HG03354 (cell line): ENCODE data around the gene CLEC20A.

Source experiments
- ATAC-seq: cut with Tn5 transposase; IDR thresholded peaks from one replicate; pipeline ENCODE4 v1.9.1; 2021; ENCODE audit warnings: mild to moderate bottlenecking; ENCODE audit not compliant: unreplicated experiment, poor library complexity, severe bottlenecking

The CLEC20A gene

GRCh38 chr1:178501705-178502329 is 5.1 kb upstream of the CLEC20A start:
- peak; percentile 91 for ATAC-seq

DNA sequence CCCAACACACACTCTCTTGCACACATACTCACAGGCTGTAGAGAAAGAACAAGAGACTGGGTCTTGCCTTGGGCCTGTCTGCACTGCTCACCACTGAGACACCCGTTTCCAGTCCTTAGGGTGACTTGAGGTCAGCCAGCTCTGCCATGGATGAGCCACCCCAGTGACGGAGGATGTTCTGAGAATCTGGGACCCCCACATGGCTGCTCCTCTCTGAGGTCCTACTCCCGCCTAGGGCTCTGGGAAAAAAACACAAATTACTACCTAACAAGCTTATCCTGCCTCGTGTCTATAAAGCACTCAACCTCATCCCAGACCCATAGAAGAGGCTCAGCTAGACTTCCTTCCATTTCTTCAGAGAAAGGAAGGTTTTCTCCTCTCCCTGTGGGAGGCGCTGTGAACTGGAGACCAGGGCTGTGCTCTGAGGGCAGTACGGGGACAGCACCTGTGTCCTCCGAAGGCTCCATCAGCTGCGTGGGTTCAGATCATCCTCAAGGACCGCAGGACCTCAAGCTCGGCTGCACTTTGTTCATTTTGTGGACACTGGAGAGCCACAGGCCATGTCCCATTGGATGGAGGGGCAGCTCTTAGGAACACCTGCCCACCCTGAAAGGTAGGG is 4.3 kb upstream of the CLEC20A start:
- peak; percentile 24 for ATAC-seq

- ATAC-seq, result no peak
Observed at GRCh38 chr1:178500091-178500770, 3.5 kb upstream of the CLEC20A start.

GRCh38 chr1:178498896-178499675 is 2.3 kb upstream of the CLEC20A start:
- ATAC-seq, result no peak

GRCh38 chr1:178497903-178498478 is 1.2 kb upstream of the CLEC20A start:
- ATAC-seq, result no peak

- ATAC-seq, result no peak
Observed at GRCh38 chr1:178495741-178496409, 889 bp downstream of the CLEC20A start.

GRCh38 chr1:178495158-178495557 is 1.6 kb downstream of the CLEC20A start:
- no peak for ATAC-seq

DNA sequence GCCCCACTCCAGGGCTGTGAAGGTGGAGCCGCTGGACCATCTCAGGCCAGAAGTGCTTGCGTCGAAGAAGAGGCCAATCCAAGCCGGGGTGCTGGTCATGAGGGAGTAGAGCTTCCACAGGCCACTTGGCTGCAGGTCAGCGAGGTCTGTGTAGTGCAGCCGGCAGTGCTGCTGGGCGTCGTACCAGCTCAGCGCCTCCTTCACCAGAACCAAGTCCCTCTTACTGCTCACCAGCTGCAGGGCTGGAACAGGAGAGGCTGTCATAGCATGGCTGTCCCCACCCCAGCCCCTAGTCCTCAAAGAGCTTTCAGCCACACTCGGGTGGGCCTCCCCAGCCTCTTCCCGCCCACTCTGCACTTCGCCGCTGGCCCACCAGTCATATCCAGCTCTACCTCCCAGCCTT is 2.2 kb downstream of the CLEC20A start:
- ATAC-seq, result no peak

DNA sequence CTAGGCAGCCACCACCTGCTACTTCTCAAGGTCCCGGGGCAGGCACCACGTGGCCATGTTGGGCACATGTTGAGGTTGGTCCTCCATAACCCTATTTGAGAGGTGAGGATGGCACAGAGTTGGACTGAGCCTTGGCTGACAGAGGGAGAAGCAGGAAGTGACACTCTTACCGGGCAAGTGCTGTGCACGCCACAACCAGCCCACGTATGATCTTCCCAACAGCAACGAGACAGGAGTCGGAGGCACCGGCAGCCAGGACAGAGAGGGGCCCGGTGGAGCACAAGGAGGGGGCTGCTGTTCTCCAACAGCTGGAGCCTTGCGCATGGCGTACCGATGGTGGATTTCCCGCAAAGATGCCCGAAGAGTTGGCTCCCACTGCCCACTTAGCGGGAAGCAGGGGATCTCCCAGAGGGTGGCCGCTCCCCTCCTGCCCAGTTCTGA is 3.4 kb downstream of the CLEC20A start:
- ATAC-seq, result no peak

GRCh38 chr1:178492341-178492740 is 4.4 kb downstream of the CLEC20A start:
- ATAC-seq, result no peak

- ATAC-seq, result no peak
Observed at GRCh38 chr1:178491721-178492120, 5.0 kb downstream of the CLEC20A start.

GRCh38 chr1:178490967-178491366 is 5.8 kb downstream of the CLEC20A start:
- ATAC-seq, result no peak

DNA sequence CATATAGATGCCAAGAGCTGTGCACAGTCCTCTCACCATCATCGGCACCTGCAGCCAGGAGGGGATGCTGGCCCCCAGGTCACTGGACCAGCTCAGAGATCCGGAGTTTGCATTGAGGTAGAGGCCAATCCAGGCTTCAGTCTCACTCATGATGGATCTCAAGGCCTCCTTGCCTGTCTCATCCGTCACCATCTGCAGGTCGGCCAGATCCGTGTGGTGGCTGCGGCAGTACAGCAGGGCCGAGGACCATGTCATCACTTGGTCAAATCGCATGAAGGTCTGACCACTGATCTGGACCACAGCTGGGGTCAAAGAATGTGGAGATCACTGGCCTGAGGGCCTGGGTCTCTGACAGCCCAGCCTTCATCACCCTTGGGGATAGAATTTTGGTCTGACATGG is 6.6 kb downstream of the CLEC20A start:
- ATAC-seq, result no peak

DNA sequence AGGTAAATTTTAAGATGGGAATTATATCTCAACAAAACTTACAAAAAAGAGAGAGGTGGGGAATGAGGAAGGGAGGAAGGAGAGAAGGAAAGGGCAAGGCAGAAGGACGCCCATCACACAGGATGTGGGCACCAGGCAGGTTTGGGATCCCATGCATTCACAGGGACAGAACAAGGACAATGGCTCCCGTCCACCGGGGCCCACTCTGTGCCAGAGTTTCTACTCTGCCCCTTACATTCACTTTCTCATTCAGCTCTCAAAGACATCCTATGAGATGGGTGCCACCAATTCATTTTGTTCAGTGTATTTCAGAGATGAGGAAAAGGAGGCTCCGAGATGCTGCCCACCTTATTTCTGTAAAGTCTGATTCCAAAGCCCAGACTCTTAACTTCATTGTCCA is 7.4 kb downstream of the CLEC20A start:
- ATAC-seq, result no peak

DNA sequence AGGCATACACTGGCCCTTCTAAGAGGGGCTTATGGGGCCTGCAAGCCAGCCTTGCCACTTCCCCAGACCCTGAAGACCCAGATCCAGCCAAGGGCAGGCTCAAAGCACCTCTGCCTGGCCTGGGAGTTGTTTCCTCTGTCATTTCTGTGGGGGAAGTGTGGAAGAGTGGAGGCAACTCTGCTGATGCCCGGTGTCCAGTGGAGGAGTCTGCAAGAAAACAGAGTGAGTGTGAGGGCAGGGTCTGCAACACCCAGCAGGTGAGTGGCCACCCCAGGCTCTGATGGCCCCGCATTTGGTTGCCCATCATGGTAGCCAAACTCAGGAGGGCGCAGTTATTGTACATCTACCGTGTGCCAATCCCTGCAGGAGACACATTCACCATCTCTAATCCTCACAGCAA is 8.4 kb downstream of the CLEC20A start:
- ATAC-seq, result no peak

DNA sequence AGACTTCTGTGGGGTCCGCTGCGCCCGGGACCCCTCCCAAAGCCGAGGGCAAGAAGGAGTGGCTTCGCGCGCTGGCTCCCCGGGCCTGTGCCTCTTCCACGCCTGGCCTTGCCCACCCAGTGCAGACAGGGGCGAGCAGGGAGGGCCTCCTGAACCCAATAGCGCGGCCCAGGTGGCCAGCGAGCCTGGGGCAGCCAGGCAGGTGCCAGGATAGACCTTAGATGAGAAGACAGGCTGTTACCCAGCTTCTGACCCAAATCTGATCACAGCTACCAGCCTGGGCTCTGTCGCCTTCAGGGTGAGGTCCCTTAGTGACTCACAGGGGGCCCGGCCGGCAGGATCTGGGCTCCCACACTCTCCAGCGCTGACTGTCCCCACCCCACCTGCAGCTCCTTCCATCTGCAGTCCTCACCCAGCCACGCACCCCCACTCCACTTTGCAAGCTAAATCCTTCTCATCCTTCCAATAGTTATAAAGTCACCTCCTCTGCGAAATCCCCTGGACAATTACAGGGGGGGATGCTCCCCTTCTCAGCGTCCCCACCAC is 9.6 kb downstream of the CLEC20A start:
- ATAC-seq, result no peak

DNA sequence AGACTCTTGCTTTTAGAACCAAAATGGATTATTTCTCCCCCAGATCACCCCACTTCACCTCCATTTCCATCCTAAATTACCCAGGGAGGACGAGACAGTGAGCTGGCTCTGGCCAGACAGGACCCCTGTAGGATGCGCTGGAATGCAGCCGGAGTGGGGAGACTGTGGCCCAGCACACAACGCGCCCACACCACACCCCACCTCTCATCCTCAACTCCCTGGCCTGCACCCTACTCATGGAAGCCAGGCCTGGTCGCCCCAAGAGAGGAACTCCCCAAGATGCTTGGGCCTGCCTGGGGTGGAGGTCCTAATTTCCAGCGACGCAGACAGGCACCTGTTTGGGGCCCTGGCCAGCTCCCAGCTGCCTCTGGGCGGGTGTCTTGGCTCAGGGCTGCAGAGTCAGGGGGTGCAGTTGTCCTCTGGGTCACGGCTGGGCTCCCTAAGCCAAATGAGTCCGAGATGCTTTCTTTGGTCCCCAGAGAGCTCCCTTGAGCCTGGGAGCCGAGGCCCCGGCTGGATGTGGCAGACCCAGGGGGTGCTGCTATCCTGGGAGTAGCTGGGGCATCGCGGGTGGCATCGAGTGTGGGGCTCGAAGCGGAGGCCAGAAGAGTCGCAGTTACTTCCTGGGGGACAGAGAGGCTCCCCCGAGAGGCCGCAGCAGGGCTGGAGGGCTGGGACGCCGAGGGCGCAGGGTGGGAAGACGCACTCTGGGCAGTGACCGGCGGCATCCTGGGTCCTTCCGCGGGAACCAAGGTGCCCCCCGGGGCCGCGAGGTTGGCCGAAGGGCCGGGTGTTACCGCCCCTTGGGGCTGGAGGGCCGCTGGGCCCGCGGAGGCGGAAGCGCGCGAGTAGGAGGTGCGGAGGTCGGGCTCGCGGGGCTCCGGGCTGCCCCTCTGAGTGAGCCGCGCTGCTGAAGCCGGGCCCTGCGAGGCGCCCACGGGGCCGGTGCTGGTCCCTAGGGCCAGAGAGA is 10.4 kb downstream of the CLEC20A start:
- ATAC-seq, result peak; percentile 39

- no peak for ATAC-seq
Observed at GRCh38 chr1:178485541-178485981, 11.2 kb downstream of the CLEC20A start.
